ENCODE measurements around the gene RHOF.

GRCh38 chr12:121762269-121762668, 31.2 kb downstream of the RHOF start:
- no peak for TF ChIP-seq CTCF (IDR thresholded peaks at IDR 0.05; ENCODE audit: low read length)
- no peak for TF ChIP-seq EZH2 (IDR thresholded peaks at IDR 0.05; ENCODE audit: borderline replicate concordance, low read length)

All from OCI-LY1 (cell line).